SKM-1 treated with dmso at 0.1 percent for 144 hours (cell line): ENCODE data around the gene LYPLAL1.
"Not testable (repeated sequence)": the region's sequence is repeated elsewhere in the genome, so short reads cannot be mapped to it uniquely, and the experiment has no call there.

Experiments
- DNase-seq: peaks from one replicate; lab custom pipeline; 2025; ENCODE audit not compliant: unreplicated experiment; lab: John Stamatoyannopoulos, UW

Gene LYPLAL1

DNA sequence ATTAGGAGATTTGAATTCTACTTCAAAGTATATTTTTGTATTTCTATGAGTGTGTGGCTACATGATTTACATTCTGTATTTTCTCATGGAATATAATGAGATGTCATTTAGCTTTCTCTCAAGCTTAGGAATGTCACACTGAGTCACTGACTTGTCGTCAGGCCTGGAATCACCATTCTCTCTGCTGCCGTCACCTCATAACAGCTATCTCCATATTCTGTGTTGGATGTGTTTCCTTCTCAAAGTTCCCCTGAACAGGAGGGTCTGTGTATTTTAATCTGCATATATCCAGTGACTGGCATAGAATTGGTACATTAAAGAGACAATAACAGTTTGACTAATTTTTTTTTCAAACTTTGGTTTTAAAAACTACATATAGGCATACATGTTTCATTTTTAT lies 35.9 kb downstream of the LYPLAL1 start:
- no peak for DNase-seq

DNA sequence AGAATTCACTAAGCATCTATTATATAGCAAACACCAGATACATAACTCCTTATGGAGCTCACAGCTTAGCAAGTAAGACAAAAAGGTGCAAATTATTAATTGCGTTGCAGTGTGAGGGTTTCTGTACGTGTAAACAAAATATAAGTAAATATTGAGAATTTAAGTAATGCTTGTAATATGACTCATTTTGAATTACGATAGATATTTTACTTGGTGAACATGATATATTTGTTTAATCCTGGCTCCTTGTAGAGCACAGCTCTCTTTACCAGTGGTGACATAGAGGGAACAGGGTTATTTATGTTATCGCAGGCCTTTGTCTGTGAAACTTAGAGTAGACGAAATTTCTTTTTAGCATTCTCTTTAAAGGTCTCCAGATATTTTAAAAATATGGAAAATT lies 36.4 kb downstream of the LYPLAL1 start:
- DNase-seq: no peak

- no peak for DNase-seq
Measured at GRCh38 chr1:219215477-219215876, 41.8 kb downstream of the LYPLAL1 start.

DNA sequence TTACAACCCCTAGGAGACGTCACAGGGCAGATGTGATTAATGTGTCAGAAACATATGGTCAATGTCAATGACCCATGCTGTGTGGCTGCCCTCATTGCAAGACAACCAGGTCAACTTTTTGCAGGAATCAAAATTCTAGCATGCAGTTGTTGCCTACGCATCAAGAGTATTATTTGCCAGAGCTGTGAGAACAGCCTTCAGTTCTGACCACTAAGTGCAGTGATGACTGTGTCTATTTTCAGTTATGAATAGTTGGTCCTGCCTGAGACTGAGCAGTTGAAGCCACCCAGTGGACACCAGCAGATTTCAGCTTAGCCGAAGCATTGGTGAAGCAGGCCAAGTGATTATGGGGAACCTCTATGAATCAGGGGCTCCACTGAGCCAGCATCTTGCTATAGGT lies 47.3 kb downstream of the LYPLAL1 start:
- DNase-seq: no peak

DNA sequence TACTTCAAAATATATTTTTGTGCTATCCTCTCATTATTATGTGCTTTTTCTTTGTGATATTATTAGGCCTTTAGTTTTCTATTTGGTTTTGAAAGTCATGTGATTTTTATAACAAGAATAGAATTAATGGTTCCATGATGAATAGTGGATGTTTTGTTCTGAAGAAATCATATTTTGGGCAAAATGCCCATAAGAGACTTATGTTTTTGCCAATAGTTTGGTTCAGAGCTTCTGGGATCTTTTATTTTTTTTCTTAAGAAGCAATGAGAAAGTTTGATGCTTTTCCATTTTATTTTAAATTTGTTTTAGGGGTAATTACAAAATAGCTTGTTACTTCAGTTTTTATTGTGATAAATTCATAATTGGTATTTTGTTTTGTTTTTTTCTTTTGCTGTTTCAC lies 49.8 kb downstream of the LYPLAL1 start:
- no peak for DNase-seq

GRCh38 chr1:219226196-219226595 lies 52.5 kb downstream of the LYPLAL1 start:
- DNase-seq: no peak

GRCh38 chr1:219227360-219228057 lies 53.8 kb downstream of the LYPLAL1 start:
- no peak for DNase-seq

DNA sequence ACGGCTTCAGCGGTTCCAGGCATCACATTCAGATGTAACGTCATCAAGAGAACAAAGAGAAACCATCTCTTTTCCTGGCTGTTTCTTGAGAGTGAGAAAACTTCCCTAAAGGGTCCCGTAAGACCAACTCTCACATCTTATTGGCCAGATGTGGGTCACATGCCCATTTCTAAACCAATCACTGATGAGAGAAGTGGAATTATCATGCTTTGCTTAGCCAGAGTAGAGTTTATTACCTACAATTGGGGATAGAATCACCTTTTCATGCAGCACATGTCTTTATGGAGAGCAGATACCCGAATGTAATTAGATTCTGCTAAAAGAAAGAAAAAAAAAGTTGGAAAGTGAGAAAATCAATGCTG lies 54.4 kb downstream of the LYPLAL1 start:
- no peak for DNase-seq

DNA sequence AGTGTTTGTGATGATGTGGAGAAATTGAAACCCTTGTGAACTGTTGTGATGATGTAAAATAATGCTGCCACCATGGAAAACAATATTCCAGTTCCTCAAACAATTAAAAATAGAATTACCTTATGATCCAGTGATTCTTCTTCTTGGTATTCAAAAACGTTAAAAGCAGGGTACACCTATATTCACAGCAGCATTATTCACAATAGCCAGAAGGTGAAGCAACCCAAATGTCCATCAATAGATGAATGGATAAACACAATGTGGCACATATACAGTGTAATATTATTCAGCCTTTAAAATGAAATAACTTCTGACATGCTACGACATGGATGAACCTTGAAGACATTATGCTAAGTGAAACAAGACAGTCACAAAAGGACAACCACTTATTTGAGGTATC lies 59.2 kb downstream of the LYPLAL1 start:
- no peak for DNase-seq

GRCh38 chr1:219235903-219236481 lies 62.3 kb downstream of the LYPLAL1 start:
- no peak for DNase-seq

GRCh38 chr1:219236933-219237610 lies 63.4 kb downstream of the LYPLAL1 start:
- DNase-seq: no peak

GRCh38 chr1:219239518-219239917 lies 65.8 kb downstream of the LYPLAL1 start:
- DNase-seq: no peak

DNA sequence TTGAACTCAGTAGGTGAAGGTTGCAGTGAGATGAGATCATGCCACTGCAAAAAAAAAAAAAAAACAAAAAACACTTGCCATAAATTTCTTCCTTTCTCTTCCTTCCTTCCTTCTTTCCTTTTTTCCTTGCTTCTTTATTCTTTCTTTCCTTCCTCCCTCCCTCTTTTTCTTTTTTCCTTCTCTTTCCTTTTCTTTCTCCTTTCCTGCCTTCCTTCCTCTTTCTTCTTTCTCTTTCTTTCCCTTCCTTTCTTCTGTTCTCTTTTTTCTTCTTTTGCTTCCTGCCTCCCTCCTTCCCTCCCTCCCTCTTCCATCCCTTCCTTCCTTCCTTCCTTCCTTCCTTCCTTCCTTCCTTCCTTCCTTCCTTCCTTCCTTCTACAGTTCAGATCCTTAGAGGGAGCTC lies 71.2 kb downstream of the LYPLAL1 start:
- no peak for DNase-seq

- no peak for DNase-seq
Measured at GRCh38 chr1:219247441-219247840, 73.8 kb downstream of the LYPLAL1 start.

DNA sequence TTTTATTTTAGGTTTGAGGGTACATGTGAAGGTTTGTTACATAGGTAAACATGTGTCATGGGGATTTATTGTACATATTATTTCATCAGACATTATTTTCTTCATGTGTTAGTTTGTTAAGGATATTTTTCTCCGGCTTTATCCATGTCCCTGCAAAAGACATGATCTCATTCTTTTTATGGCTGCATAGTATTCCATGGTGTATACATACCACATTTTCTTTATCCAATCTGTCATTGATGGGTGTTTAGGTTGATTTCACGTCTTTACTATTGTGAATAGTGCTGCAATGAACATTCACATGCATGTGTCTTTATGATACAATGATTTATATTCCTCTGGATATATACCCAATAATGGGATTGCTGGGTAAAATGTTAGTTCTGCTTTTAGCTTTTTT lies 76.8 kb downstream of the LYPLAL1 start:
- not testable (repeated sequence) for DNase-seq

DNA sequence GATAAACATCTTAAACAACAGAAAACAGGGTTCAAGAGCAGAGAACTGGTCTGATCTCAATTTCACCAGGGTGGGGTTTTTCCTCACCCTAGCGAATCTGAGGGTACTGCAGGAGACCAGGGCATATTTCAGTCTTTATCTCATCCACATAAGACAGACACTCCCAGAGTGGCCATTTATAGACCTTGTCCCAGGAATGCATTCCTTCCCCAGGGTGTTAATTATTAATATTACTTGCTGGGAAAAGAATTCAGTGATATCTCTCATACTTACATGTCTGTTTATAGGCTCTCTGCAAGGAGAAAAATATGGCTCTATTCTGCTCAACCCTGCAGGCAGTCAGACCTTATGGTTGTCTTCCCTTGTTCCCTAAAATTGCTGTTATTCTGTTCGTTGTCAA lies 84.1 kb downstream of the LYPLAL1 start:
- no peak for DNase-seq

- no peak for DNase-seq
Measured at GRCh38 chr1:219261454-219261853, 87.8 kb downstream of the LYPLAL1 start.
